Heart right ventricle (tissue), 16 donors: ENCODE measurements around the gene SCAMP5. TPM values are rescaled to one million over a fixed set of nuclear protein-coding genes. Genes with fewer than 3 reads are reported as not detected.

Experiments
- ATAC-seq, 8 donors: fragments of 200-7000 bp; cut with Tn5 transposase; one replicate each; pipeline ENCODE4 v1.9.1; 2020; ENCODE audit warnings: mild to moderate bottlenecking in 8 of 8, moderate library complexity in 8 of 8, moderate number of reproducible peaks in 1 of 8
- DNase-seq, 2 donors: peaks; one replicate each; pipeline ENCODE4 v3.0.0-alpha.2; 2020
- H3K27ac ChIP-seq, 10 donors: fragments of 200-600 bp; sonication (generic) in 2 of 10; one replicate each; pipeline versions ENCODE4 v1.5.0 to v1.8.0; 2020 to 2022; ENCODE audit warnings: mild to moderate bottlenecking in 3 of 10
- H3K27me3 ChIP-seq, 7 donors: fragments of 200-600 bp; one replicate each; pipeline ENCODE4 v1.8.0; 2021 to 2022; ENCODE audit warnings: mild to moderate bottlenecking in 2 of 7
- H3K36me3 ChIP-seq, 9 donors: fragments of 200-600 bp; sonication (generic) in 1 of 9; one replicate each; pipeline versions ENCODE4 v1.5.0 to v1.8.0; 2020 to 2022; ENCODE audit warnings: mild to moderate bottlenecking in 2 of 9
- H3K4me1 ChIP-seq, 9 donors: fragments of 200-600 bp; sonication (generic) in 1 of 9; one replicate each; pipeline versions ENCODE4 v1.5.0 to v1.8.0; 2020 to 2022; ENCODE audit warnings: mild to moderate bottlenecking in 4 of 9
- H3K4me3 ChIP-seq, 10 donors: fragments of 200-600 bp; sonication (generic) in 2 of 10; one replicate each; pipeline versions ENCODE4 v1.5.0 to v1.8.0; 2020 to 2022; ENCODE audit warnings: mild to moderate bottlenecking in 7 of 10, moderate library complexity in 2 of 10
- H3K9me3 ChIP-seq, 11 donors: fragments of 200-600 bp in 10 of 11; sonication (generic) in 2 of 11; one replicate each; pipeline versions ENCODE4 v1.5.0 to v1.8.0; 2013 to 2022; ENCODE audit warnings: mild to moderate bottlenecking in 2 of 11, control low read depth in 1 of 11, moderate library complexity in 1 of 11
- WGBS, 2 donors: extraction: QIAGEN DNeasy Blood & Tissue Kit; methylation state at CpG; one replicate each; pipeline ENCODE4 v1.1.7; 2013; ENCODE audit warnings: inconsistent platforms in 1 of 2; 5-methylcytosine and 5-hydroxymethylcytosine counted together
- intact Hi-C, 10 donors: fragments of 100-400 bp; cut with DNase I; formaldehyde crosslinking; loops; one replicate each; pipeline versions ENCODE4 v1.11.1 to v1.14.2; 2022
- polyA plus RNA-seq, 2 donors: library from polyadenylated mRNA; stranded (reverse); fragments of 200-250 nt; gene quantifications; one replicate each; pipeline ENCODE4 v1.2.3, GENCODE V29; 2013
- total RNA-seq, 10 donors: library from RNA; stranded (reverse); fragmentation: NEBNext Ultra II Directional in 3 of 10; extraction: Animal tissue kit (Norgen Biotek cat#: 25700) in 3 of 10; gene quantifications; one replicate each; pipeline versions ENCODE4 v1.2.1 to v1.2.4, GENCODE V29; 2021 to 2023
- TF ChIP-seq, protein P1 (sequence below), 9 donors: fragments of 200-600 bp; sonication (generic) in 2 of 9; IDR thresholded peaks; one replicate each; pipeline versions ENCODE4 v1.5.0 to v1.8.0; 2021 to 2022; ENCODE audit warnings: antibody characterized with exemption in 9 of 9, mild to moderate bottlenecking in 5 of 9, moderate library complexity in 1 of 9
- donor health status: Arrhythmogenic right ventricular cardiomyopathy.
- donor health status: ischemic (EF 13 %, LVEDD 7.1; RV severe dilation, severe dysfunction).
- donor health status: healthy with polysubstance abuse.
- donor health status: DM: no; HTN: yes; CAD: no.
- donor health status: DM: no; HTN: no; CAD: no.
- donor health status: ischemic (EF 25% LVEDD 6.9; RV normal size, moderate dysfunction).
- donor health status: ischemic (EF 25% LVEDD 5.7; RV mildly dilated, moderate dysfunction).
- donor health status: healthy.
- donor health status: DM: yes; HTN: yes; CAD: no.
- donor health status: Ischemic cardiomyopathy.
- donor health status: ischemic (EF 35%, LVEDD 5.7; RV mildly dilated, moderate dysfunction).
- donor health status: nonischemic (EF 11% LVEDD 7.7; RV severe dilation, severe dysfunction).
- donor health status: DM: yes; HTN: yes; CAD: no.
- donor health status: PGD.
- donor health status: ischemic (EF 29% LVEDD 5.4; RV normal size, mild dysfunction).
- donor health status: nonischemic (EF 23%, LVEDD 6.1; RV moderate dilation, normal function).

The SCAMP5 gene
- total and polyA plus RNA-seq, 12 donors = 0.55 to 7.5 (median 3.8) TPM

DNA sequence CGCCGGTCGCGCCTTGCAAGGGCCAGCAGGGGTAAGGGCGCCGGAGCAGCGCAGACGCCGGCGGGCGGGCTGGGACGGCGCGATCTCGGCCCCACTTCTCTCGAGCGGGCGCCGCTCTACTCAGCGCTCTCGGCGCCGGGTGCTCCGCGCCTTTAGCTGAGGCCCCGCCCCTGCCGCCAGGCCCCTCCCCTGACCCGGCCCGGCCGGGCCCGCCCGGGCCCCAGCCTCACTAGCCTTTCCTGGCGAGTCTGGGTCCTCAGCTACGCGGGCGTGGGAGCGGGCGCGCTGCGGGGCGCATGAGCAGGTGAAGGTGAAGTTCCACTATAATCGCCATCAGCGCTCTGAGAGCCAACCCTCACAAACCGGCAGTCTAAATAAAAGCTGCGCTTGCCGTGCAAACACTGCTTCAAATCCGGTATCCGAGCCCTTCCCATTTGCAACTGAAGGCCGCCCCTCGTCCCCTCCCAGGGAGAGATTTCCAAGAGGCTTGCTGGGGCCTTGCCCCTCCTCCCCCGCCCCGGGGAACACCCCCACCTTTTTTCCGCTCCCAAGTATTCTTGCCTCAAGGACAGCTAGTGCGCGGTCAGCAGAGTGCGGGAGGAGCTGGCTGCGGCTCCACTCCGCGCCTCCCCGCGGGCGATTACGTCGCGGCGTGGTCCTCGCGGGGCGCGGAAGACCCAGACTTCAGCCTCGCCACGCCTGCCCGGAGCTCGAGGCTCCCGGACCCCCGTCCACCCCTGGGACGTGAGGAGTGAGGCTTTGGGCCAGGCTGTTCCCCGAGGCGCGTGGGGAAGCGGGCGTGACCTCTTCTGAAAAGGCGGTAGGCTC is 38.5 kb upstream of the SCAMP5 start, which contains the start of gene RPP25:
TSS of gene RPP25 (minus strand) at position 125 of the 828 bp plus-strand sequence. CDS start 189 bp downstream, outside the sequence.
- Histone ChIP-seq H3K4me1 (peaks cover 0 to 62% (median 33%) of the 10 kb centered on the region in 9 donors), H3K9me3 (no peaks in the 10 kb centered on the region), H3K27me3 (peaks cover 0 to 49% (median 16%) of the 10 kb centered on the region in 7 donors), H3K27ac (peak within 1 kb of the TSS; percentile 19 to 87 (median 76)), H3K4me3 (peak within 1 kb of the TSS; percentile 23 to 83 (median 60)), H3K36me3 (no peaks in the 10 kb centered on the region)
- 0% methylated on average over 81 to 83 of the region's 83 CpGs for WGBS, 2 donors
- DNase-seq (peak; percentile 63 to 83), ATAC-seq (peak; percentile 83 to 93 (median 89))
- intact Hi-C loops = loop anchor here in 8 of 10 donors (5.0 to 10.0 kb wide), 4 partner anchors 245 to 582 kb away; partner anchors contain the start of gene C15orf39 (in 1 of the 8)
- TF ChIP-seq, protein P1, sequence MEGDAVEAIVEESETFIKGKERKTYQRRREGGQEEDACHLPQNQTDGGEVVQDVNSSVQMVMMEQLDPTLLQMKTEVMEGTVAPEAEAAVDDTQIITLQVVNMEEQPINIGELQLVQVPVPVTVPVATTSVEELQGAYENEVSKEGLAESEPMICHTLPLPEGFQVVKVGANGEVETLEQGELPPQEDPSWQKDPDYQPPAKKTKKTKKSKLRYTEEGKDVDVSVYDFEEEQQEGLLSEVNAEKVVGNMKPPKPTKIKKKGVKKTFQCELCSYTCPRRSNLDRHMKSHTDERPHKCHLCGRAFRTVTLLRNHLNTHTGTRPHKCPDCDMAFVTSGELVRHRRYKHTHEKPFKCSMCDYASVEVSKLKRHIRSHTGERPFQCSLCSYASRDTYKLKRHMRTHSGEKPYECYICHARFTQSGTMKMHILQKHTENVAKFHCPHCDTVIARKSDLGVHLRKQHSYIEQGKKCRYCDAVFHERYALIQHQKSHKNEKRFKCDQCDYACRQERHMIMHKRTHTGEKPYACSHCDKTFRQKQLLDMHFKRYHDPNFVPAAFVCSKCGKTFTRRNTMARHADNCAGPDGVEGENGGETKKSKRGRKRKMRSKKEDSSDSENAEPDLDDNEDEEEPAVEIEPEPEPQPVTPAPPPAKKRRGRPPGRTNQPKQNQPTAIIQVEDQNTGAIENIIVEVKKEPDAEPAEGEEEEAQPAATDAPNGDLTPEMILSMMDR (IDR thresholded peaks at IDR 0.05) = no peak

DNA sequence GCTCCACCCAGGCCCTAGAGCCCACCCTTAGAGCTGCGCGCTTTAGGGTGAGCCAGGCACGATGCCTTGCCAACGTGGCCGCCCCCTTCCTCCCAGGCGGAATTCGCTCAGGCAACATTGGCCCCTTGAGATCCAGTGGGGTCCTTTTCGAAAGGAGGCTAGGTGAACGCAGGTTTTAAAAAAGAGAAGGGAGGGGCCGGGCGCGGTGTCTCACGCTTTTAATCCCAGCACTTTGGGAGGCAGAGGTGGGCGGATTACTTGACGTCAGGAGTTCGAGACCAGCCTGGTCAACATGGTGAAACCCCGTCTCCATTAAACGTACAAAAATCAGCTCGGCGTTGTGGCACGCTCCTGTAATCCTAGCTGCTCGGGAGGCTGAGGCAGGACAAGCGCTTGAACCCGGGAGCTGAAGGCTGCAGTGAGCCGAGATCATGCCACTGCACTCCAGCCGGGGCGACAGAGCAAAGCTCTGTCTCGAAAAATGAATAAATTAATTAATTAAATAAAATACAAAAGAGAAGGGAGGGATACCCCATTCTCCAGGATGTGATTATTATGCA is 37.8 kb upstream of the SCAMP5 start:
- Histone ChIP-seq H3K9me3 (no peaks in the 10 kb centered on the region), H3K4me3 (peak overlapping the region; percentile 23 to 83 (median 60)), H3K4me1 (peaks cover 0 to 62% (median 33%) of the 10 kb centered on the region in 9 donors), H3K27ac (peak overlapping the region; percentile 19 to 87 (median 76)), H3K27me3 (peaks cover 0 to 49% (median 16%) of the 10 kb centered on the region in 7 donors), H3K36me3 (no peaks in the 10 kb centered on the region)
- no peak for DNase-seq
- intact Hi-C loops = loop anchor here in 8 of 10 donors (5.0 to 10.0 kb wide), 4 partner anchors 245 to 583 kb away; partner anchors contain the start of gene C15orf39 (in 1 of the 8)
- TF ChIP-seq, protein P1 (IDR thresholded peaks at IDR 0.05) = no peak
- peak in 1 of 8 donors; percentile 48 for ATAC-seq
- 4 to 7% methylated on average over 28 of the region's 28 CpGs for WGBS, 2 donors

DNA sequence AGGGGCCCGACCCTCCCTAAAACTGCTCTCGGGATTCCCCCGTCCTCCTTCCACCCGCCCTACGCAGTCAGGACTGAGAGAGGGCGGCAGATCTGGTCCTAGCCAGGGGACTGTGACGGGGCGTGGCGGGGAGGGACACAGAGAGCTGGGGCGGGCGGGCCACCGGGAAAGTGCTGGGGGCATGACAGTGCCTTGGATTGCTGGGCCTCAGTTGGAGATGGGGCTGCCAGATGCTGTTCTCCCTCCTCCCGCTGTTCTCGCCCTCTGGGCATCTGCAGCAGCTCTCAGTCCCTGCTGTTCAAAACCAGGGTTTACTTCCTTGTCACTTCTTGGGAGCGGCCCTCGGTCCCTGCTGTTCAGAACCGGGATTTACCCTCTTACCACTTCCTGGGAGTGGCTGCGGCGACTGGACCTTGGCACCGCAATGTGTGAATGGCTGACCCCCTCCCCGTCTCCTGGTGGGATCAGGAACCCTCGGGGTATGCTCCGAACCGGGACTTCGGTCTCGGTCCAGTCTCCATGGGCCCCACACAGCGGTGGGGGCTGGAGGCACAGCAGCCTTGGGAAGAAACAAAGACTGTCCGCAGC is 36.9 kb upstream of the SCAMP5 start:
- peak overlapping the region; percentile 14 to 83 (median 60) for H3K4me3 ChIP-seq
- peak; percentile 13 to 56 (median 36) for ATAC-seq
- DNase-seq = peak; percentile 49 to 58
- H3K27ac ChIP-seq = peak overlapping the region in 6 of 10 donors; percentile 19 to 85 (median 53)
- H3K4me1 ChIP-seq = peaks cover 0 to 62% (median 33%) of the 10 kb centered on the region in 9 donors
- H3K9me3 ChIP-seq = no peaks in the 10 kb centered on the region
- peaks cover 0 to 49% (median 16%) of the 10 kb centered on the region in 7 donors for H3K27me3 ChIP-seq
- TF ChIP-seq, protein P1 (IDR thresholded peaks at IDR 0.05) = peak in 3 of 9 donors; percentile 7 to 22 (median 13)
- H3K36me3 ChIP-seq = no peaks in the 10 kb centered on the region
- intact Hi-C loops = loop anchor here in 8 of 10 donors (5.0 to 10.0 kb wide), 4 partner anchors 244 to 584 kb away; partner anchors contain the start of gene C15orf39 (in 1 of the 8)
- WGBS, 2 donors = 1 to 2% methylated on average over 26 to 28 of the region's 28 CpGs
